Activated naive CD4-positive, alpha-beta T cell treated with anti-CD3 and anti-CD28 coated beads, Interleukin-2, amount 50 U/mL, for 72 hours (primary cell): ENCODE results near the gene SNX25. TPM values are rescaled to one million over a fixed set of nuclear protein-coding genes. Genes with fewer than 3 reads are reported as not detected.
"Not testable (repeated sequence)": the region's sequence is repeated elsewhere in the genome, so short reads cannot be mapped to it uniquely, and the experiment has no call there.

ENCODE experiments used
- ATAC-seq, 2 donors: fragments of 150-1000 bp; cut with Tn5 transposase; 2 replicates each; pipeline ENCODE4 v1.10.0; 2021; ENCODE audit warnings: mild to moderate bottlenecking in 2 of 2, moderate library complexity in 2 of 2
- DNase-seq, 2 donors: peaks; one replicate each; pipeline ENCODE4 v3.0.0; 2021 to 2022; ENCODE audit warnings: low spot score in 2 of 2
- H3K27ac Mint-ChIP-seq, 2 donors: one replicate each; pipeline ENCODE4 v1.8.0; 2022; ENCODE audit warnings: mild to moderate bottlenecking in 2 of 2, mixed read lengths in 2 of 2
- H3K36me3 Mint-ChIP-seq, 2 donors: one replicate each; pipeline ENCODE4 v1.8.0; 2022; ENCODE audit warnings: mixed read lengths in 2 of 2
- H3K9me3 Mint-ChIP-seq, 2 donors: one replicate each; pipeline ENCODE4 v1.8.0; 2022; ENCODE audit warnings: mixed read lengths in 2 of 2
- total RNA-seq, 2 donors: library from RNA; stranded (reverse); gene quantifications; one replicate each; pipeline ENCODE4 v1.2.3, GENCODE V29; 2022

The SNX25 gene
- total RNA-seq, 2 donors from 2014 or later: 9.8 to 19.9 TPM

DNA sequence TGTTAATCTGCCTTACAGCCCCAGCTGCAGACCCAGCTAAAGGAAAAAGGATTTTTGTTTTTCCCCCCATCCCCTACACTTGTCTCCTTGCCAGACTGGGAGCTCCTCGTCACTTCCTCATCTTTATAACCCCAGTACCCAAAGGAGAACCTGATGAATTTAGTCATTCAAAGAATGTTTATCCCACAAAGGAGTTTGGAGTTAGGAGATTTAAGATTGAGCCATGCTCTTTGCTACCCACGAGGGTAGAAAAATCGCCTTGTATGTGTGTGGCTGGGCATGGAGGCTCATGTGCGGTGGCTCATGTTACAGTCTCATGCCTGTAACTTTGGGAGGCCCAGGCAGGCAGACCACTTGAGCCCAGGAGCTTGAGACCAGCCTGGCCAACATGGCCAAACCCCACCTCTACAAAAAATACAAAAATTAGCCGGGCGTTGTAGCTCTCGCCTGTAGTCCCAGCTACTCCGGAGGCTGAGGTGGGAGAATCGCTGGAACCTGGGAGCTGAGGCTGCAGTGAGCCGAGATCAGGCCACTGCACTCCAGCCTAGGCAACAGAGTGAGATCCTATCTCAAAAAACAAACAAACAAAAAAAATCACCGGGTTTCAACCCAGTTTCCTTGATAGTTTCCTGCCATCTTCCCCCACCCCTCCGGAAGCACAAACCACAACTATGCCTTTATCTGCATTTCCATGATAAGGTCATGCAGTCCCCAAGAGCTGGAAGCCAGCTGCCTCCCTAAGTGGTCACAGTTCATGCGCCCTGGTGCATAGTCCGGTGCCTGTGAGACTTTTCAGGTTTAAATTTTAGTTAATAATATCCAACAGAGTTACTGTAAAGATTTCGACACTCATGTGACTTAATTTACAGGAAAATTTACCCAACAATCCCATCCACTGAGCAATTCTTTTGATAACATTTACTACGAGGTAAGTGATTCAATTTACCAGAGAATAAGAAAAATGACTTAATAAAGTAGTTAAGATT is 7.1 kb upstream of the SNX25 start:
- ATAC-seq (peak in 1 of 2 donors; percentile 32), DNase-seq (no peak)
- Mint-ChIP-seq H3K27ac (peak overlapping the region; percentile 88 to 99), H3K9me3 (no peaks in the 10 kb centered on the region), H3K36me3 (peaks cover 14 to 21% of the 10 kb centered on the region in 2 donors)

DNA sequence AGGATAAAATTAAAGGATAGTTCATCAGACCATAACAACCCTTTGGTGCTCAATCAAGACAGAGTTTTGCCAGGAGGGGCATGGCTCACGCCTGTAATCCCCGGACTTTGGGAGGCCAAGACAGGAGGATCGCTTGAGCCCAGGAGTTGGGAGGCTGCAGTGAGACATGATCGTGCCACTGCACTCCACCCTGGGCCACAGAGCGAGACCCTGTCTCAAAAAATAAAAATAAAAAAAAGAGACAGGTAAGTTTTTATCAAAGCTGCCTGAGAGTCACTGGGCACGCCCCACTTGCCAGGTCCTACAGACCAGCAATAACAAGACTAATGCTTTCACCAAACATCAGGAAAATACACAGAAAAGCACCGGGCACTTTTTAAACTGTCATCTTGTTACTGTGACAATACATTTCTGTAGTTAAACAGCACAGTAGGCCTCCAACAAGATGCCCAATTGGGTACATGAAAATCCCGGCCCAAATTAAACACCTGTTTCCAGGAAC is 6.4 kb upstream of the SNX25 start:
- Mint-ChIP-seq H3K36me3 (peaks cover 14 to 21% of the 10 kb centered on the region in 2 donors), H3K9me3 (no peaks in the 10 kb centered on the region), H3K27ac (peak overlapping the region; percentile 88 to 99)
- DNase-seq (peak in 1 of 2 donors; percentile 7), ATAC-seq (peak in 1 of 2 donors; percentile 10)

DNA sequence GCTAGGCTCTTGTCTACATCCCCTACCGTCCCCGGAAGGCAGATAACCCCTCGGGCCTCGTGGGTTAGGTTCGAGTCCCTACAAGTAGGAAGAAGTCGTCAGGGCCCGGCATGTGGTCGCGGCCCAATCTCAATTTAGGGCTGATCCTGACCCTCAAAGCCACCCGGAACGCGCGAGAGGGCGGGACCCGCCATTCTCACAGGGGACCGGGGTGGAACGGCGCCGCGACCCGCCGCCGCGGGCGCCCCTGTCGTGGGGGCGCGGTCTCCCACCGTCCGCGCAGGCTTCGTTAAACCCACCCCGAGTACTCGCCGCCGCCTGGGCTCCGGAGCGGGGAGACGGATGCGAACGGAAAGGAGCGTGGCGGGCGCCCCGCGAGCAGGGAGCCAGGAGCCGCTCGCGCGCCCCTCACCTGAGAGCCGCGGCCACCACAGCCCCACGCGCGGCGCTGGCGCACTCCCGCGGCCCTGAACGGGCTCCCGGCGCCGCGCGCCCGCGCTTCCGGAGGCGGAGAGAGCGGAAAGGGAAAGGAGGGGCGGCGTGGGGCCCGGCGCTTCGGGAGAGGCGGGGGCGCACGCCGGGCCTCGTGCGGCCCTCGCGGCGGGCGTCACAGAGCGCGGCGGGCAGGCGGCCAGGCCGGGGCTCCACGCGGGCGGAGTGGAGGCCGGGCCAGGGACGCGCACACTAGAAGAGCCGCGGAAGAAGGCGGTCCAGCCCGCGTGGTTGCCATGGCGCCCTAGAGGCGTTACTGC is 5.7 kb upstream of the SNX25 start, which contains the start of gene CFAP97:
Gene CFAP97 (minus strand): TSS at position 515 of the 752 bp plus-strand sequence. CDS start 12,804 bp downstream, outside the sequence.
- ATAC-seq (peak; percentile 87 to 88), DNase-seq (peak; percentile 66 to 82)
- H3K27ac Mint-ChIP-seq: peak within 1 kb of the TSS; percentile 88 to 99
- H3K9me3 Mint-ChIP-seq: no peaks in the 10 kb centered on the region
- H3K36me3 Mint-ChIP-seq: peaks cover 14 to 21% of the 10 kb centered on the region in 2 donors

DNA sequence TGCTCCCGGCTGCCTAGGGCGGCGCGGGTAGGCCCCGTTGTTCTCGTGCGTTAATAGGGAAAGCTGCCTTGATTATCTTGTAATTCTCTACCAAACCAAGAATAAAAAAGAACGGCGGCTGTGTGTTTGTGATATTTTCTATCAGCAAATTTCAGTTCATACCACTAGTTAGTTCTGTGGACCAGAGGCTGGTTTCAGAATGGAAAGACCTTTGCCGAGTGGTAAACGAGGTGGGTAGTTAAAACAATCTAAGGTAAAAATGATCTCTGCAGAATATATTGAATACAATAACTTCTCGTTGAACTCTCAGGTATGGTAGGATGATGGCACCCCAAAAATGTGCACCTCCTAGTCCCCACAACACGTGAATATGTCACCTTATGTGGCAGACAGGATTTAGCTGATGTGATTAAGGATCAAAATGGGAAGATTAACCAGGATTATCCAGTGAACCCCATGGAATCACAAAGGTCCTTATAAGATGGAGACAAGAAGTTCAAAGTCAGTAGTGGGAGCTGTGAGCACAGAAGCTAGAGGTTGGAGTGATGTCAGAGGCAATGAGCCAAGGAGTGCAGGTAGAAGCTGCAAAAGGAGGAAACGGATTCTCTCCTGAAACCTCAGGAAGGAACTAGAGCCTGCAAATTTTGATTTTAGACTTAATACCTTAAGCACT is 5.0 kb upstream of the SNX25 start:
- ATAC-seq: no peak
- Mint-ChIP-seq H3K27ac (peak overlapping the region; percentile 31 to 88), H3K9me3 (no peaks in the 10 kb centered on the region), H3K36me3 (peaks cover 14 to 21% of the 10 kb centered on the region in 2 donors)
- no peak for DNase-seq

DNA sequence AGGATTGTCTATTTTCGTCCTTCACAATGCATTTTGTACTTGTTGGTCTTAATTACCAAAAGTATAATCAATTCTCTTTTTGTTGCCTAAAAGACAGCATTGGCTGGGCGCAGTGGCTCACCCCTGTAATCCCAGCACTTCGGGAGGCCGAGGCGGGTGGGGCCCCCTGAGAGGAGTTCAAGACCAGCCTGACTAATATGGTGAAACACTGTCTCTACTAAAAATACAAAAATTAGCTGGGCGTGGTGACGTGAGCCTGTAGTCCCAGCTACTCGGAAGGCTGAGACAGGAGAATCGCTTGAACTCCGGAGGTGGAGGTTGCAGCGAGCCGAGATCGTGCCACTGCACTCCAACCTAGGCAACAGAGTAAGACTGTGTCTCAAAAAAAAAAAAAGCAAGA is 4.3 kb upstream of the SNX25 start:
- DNase-seq: not testable (repeated sequence)

DNA sequence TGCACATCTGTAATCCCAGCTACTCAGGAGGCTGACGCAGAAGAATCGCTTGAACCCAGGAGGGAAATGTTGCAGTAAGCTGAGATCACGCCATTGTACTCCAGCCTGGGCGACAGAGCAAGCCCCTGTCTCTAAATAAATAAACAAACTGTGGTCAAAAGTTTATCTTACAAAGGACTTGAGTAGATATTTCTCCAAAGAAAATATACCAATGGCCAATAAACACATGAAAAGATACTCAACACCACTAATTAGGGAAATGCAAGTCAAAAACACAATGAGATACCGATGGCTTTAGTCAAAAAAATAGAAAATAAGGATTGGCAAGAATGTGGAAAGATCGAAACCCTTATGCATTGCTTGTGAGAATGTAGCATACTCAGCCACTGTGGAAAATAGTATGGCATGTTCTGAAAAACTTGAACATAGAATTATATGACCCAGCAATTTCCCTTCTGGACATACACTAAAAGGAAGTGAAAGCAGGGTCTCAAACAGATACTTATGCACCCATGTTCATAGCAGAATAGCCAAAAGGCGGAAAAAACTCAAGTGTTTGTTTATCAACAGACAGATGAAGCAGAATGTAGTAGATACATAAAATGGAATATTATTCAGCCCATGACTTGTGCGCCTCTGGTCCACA is 3.6 kb upstream of the SNX25 start:
- no peak for ATAC-seq
- H3K36me3 Mint-ChIP-seq: peaks cover 13 to 14% of the 10 kb centered on the region in 2 donors

More for the DNA sequence above, 4.3 kb upstream of the SNX25 start:
- ATAC-seq, H3K9me3 Mint-ChIP-seq: not testable (repeated sequence)
- Mint-ChIP-seq H3K36me3 (peaks cover 14 to 17% of the 10 kb centered on the region in 2 donors), H3K27ac (peak overlapping the region in 1 of 2 donors; percentile 88)

DNA sequence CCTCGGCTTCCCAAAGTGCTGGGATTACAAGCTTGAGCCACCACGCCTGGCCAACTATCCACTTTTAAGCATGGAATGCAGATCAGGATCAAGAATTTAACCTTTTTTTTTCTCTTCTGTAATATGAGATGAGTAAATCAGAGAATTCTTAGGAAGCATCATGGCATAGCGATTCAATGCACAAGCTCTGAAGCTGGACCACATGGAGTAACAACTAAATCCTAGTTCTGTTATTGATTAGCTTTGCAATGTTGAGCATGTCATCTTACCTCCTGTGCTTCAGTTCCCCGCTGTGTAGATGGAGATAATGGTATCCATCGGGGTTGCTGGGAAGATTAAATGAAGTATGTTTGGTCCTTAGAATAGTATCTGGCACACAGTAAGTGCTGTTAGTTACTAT is 1.9 kb upstream of the SNX25 start:
- Mint-ChIP-seq H3K9me3 (no peaks in the 10 kb centered on the region), H3K27ac (no peak overlapping the region), H3K36me3 (peaks cover 14 to 21% of the 10 kb centered on the region in 2 donors)
- no peak for ATAC-seq
- no peak for DNase-seq

More for the DNA sequence above, 3.6 kb upstream of the SNX25 start:
- H3K27ac Mint-ChIP-seq: no peak overlapping the region
- no peaks in the 10 kb centered on the region for H3K9me3 Mint-ChIP-seq
- no peak for DNase-seq

DNA sequence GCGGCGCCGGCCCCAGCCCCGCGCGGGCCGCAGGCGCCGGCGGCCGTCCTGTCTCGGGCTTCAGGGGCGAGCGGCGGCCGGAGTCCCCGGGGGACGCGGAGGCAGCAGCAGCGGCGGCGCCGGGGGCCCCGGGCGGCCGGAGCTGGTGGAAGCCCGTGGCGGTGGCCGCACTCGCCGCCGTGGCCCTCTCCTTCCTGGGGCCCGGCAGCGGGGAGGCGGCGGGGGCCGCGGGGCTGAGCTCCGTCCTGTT is 379 bp downstream of the SNX25 start:
- ATAC-seq: not testable (repeated sequence)

DNA sequence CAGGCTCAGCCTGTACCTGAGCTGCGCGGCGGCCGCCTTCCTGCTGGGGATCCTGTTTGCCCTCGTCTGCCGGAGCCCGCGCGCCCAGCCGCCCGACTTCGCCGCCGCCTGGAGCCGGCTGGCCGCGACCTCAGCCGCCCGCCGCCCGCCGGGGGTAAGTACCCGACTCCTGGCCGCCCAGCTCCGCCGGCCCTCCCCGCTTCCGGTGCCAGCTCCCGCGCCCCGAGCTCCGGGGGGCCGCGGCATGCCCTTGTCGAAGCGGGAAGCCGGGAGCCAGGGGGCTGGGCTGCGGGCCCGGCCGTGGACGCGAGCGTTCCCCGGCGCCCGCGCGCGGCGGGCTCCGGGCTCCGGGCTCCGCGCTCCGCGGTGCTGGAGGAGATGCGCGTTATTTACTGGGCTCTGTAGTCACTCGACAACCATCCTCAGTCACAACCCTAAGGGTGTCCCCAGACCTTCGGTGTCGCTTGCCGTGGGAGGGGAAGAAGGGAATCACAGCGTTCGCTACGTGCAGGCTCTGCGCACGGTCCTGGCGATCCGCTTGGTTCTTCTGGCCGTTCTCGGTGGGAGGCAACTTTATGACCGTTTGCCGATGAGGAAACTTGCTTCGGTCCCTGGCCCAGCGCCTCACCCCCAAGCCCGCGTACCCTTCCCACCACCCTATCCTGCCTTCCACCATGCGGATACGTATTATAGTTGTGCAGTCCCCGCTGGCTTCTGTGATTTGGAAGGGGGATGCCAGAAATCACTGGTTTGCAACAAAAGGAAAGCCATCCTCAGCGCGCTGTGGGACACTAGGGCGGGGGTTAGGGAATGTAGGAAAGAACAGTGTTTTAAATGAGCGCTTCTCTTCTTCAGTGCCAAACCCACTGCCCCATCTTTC is 944 bp downstream of the SNX25 start:
- ATAC-seq: peak; percentile 42
- DNase-seq: peak; percentile 34 to 58
- Mint-ChIP-seq H3K9me3 (no peaks in the 10 kb centered on the region), H3K27ac (peak overlapping the region in 1 of 2 donors; percentile 84), H3K36me3 (peaks cover 0 to 18% of the 10 kb centered on the region in 2 donors)

More for the DNA sequence above, 379 bp downstream of the SNX25 start:
- not testable (repeated sequence) for DNase-seq, H3K27ac Mint-ChIP-seq, H3K9me3 Mint-ChIP-seq
- peaks cover 0 to 18% of the 10 kb centered on the region in 2 donors for H3K36me3 Mint-ChIP-seq

DNA sequence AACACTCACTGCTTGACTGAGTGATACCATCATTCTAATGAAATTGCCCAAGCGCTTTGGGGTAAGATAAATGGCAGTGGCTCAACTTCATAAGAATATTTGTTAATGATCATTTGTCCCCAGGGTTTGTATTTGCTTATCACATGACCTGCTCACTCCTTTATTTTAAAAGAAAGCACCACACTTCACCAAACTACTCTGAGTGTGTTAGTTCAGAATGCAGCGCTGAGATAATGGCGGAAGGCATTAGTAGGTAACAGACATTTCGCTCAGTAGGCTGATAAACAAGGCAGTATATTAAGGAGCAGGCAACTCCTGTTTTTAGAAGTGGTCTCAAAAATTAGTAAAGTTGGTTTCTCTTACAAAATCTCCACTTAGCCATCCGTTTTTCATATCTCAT is 1.6 kb downstream of the SNX25 start:
- H3K36me3 Mint-ChIP-seq: peaks cover 0 to 18% of the 10 kb centered on the region in 2 donors
- H3K9me3 Mint-ChIP-seq: no peaks in the 10 kb centered on the region
- DNase-seq (no peak), ATAC-seq (no peak)
- H3K27ac Mint-ChIP-seq: peak overlapping the region in 1 of 2 donors; percentile 84

DNA sequence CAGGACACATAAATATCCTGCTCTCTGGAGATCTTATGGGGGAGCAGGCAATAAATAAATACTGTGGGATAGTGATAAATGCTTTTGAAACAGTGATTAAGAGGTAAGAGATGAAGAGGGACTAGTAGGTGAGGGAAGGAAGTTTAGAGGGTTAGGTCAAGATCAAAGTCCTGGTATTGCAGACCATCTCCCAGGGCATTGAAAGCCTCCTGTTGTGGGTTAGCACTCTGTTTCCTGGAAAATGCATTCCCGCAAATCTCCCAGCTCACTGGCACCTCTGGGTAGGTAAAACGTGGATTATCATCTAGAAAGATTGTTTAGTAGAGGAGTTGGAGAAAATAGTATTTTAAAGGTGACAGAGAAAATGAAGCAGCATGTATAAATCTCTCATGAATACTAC is 2.2 kb downstream of the SNX25 start:
- no peaks in the 10 kb centered on the region for H3K9me3 Mint-ChIP-seq
- ATAC-seq: no peak
- DNase-seq: no peak
- peaks cover 0 to 18% of the 10 kb centered on the region in 2 donors for H3K36me3 Mint-ChIP-seq
- no peak overlapping the region for H3K27ac Mint-ChIP-seq

DNA sequence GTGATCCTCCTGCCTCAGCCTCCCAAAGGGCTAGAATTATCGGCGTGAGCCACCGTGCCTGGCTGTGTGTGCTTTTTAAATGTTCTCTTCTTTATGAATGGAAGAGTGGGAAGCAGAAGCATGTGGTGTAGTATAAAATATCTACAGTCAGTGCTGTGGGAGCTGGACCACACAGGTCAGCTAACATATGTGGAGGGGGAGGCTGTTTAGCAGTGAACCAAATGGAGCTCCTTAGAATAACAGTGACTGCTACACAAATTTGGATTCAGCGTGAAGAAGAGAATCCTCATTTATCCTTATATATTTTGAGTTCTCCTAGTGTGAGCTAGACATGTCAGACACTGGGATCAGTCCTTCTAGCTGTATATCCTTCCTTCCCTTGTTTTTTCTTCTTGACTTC is 3.2 kb downstream of the SNX25 start:
- Mint-ChIP-seq H3K9me3 (no peaks in the 10 kb centered on the region), H3K27ac (no peak overlapping the region), H3K36me3 (peaks cover 0 to 18% of the 10 kb centered on the region in 2 donors)
- DNase-seq (no peak), ATAC-seq (no peak)

DNA sequence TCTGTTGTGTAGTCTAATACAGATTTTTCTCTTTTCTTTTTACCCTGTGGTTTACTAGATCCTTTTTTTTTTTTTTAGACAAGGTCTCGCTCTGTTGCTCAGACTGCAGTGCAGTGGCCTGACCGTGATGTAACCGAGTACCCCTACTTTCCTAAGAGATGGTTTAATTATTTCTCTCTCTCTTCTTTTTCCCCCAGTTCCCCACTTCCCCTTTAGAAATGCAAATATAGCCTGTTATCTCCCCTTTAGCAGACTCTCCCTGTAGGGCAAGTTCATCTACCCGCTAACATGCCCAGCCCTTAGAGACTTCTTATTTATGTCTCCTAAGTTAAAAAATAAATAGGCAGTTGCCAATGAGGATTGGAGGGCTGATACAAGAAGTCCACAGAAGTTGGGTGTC is 4.5 kb downstream of the SNX25 start:
- DNase-seq: no peak
- ATAC-seq: no peak
- H3K9me3 Mint-ChIP-seq: no peaks in the 10 kb centered on the region
- no peak overlapping the region for H3K27ac Mint-ChIP-seq
- H3K36me3 Mint-ChIP-seq: peaks cover 0 to 18% of the 10 kb centered on the region in 2 donors

DNA sequence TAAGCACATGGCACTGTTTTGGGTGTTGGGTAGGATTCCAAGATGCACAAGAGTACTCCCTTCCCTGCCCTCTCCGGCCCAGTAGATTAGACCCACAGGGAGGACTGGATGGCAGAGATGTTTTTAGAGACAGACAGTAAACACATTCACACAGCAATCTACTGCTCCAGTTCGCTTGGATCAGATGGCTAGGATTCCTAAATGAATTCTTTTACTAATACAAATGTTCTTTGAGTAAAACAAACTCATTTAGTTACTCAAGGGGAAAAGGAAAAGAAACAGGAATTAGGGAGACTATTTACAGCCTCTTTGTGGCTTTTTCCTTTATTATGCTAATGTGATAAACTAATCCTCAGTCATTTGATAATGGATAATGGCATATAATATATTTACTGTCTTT is 5.9 kb downstream of the SNX25 start:
- H3K27ac Mint-ChIP-seq: no peak overlapping the region
- peaks cover 0 to 18% of the 10 kb centered on the region in 2 donors for H3K36me3 Mint-ChIP-seq
- no peaks in the 10 kb centered on the region for H3K9me3 Mint-ChIP-seq
- ATAC-seq (no peak), DNase-seq (no peak)

DNA sequence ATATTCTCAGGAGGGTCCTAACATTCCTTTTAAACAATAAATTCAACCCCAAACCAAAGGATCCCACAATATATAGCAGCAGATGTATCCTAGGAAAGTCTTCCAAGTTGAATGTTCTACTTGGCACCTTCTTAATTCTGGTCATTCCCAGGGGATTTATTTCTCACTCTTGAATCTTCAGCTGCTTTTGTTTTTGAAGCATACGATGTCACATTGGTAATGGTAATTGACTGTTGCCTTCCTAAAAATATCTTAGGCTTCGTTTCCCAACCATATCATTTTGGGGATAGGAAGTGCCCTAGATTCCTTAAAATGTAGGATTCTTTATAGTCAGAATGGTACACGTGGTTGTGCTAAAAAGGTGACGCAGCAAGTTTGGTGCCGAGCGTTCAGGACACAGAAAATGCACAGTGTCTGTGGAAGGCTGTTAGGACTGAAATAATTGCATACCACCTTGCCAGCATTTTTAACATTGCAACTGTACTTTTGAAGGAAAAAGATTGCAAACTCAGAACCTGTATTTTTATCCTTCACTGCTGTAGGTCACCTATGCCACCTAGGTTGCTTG is 8.1 kb downstream of the SNX25 start:
- no peak overlapping the region for H3K27ac Mint-ChIP-seq
- ATAC-seq (no peak), DNase-seq (no peak)
- peaks cover 0 to 16% of the 10 kb centered on the region in 2 donors for H3K36me3 Mint-ChIP-seq
- H3K9me3 Mint-ChIP-seq: no peaks in the 10 kb centered on the region
